Thyroid gland (tissue), 4 donors: ENCODE data around the gene GRK1.

ENCODE experiments used
- POLR2A ChIP-seq, 2 donors: fragments of 450-650 bp; IDR thresholded peaks; one replicate each; pipeline ENCODE4 v1.6.1; 2017; ENCODE audit warnings: antibody characterized with exemption in 2 of 2, mild to moderate bottlenecking in 2 of 2, moderate library complexity in 1 of 2
- TF ChIP-seq, protein P1 (sequence below), 6 experiments: fragments of 200-600 bp in 3 of 6; fragments of 450-650 bp in 3 of 6; sonication (generic) in 3 of 6; IDR thresholded peaks; one replicate each; pipeline ENCODE4 v1.5.1; 2016 to 2019; ENCODE audit warnings: antibody characterized with exemption in 6 of 6, mild to moderate bottlenecking in 2 of 6, inconsistent platforms in 1 of 6, moderate library complexity in 1 of 6

GRCh38 chr13:113770937-113771336 lies 103.9 kb downstream of the GRK1 start:
- TF ChIP-seq, protein P1, sequence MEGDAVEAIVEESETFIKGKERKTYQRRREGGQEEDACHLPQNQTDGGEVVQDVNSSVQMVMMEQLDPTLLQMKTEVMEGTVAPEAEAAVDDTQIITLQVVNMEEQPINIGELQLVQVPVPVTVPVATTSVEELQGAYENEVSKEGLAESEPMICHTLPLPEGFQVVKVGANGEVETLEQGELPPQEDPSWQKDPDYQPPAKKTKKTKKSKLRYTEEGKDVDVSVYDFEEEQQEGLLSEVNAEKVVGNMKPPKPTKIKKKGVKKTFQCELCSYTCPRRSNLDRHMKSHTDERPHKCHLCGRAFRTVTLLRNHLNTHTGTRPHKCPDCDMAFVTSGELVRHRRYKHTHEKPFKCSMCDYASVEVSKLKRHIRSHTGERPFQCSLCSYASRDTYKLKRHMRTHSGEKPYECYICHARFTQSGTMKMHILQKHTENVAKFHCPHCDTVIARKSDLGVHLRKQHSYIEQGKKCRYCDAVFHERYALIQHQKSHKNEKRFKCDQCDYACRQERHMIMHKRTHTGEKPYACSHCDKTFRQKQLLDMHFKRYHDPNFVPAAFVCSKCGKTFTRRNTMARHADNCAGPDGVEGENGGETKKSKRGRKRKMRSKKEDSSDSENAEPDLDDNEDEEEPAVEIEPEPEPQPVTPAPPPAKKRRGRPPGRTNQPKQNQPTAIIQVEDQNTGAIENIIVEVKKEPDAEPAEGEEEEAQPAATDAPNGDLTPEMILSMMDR (IDR thresholded peaks at IDR 0.05) = no peak
- no peak for TF ChIP-seq POLR2A (IDR thresholded peaks at IDR 0.05)
